Measurements from ENCODE around the gene CREBRF.

DNA sequence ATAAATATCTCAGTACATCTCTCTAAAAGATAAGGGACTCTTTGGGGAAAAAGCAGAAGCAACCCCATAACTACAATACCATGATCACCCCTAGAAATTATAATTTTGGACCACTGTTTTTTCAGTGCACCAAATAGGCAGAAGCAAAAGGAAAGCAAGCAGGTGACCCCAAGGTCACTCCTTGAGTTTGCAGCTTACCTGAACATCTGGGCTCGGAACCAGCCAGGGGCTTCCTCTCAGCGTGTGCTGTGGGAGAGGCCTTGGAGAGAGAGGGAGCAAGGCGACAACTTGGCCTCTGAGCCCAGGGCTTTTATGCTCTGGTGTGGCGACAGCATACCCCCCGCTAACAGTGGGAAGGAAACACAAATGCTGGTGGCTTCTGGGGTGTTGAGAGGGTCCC, 105.0 kb downstream of the CREBRF start:
- TF ChIP-seq, protein P1, sequence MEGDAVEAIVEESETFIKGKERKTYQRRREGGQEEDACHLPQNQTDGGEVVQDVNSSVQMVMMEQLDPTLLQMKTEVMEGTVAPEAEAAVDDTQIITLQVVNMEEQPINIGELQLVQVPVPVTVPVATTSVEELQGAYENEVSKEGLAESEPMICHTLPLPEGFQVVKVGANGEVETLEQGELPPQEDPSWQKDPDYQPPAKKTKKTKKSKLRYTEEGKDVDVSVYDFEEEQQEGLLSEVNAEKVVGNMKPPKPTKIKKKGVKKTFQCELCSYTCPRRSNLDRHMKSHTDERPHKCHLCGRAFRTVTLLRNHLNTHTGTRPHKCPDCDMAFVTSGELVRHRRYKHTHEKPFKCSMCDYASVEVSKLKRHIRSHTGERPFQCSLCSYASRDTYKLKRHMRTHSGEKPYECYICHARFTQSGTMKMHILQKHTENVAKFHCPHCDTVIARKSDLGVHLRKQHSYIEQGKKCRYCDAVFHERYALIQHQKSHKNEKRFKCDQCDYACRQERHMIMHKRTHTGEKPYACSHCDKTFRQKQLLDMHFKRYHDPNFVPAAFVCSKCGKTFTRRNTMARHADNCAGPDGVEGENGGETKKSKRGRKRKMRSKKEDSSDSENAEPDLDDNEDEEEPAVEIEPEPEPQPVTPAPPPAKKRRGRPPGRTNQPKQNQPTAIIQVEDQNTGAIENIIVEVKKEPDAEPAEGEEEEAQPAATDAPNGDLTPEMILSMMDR (conservative IDR thresholded peaks at IDR 0.05 in 1 of 2, IDR thresholded peaks at IDR 0.05 in 1 of 2; ENCODE audit: extremely low read depth in 1 of 2, insufficient read depth in 1 of 2, low read depth in 1 of 2, low read length in 2 of 2), result no peak
- no peak for TF ChIP-seq EZH2 (IDR thresholded peaks at IDR 0.05; ENCODE audit: borderline replicate concordance, low read length)
